Measurements from ENCODE around the gene GPA33. TPM values are rescaled to one million over a fixed set of nuclear protein-coding genes. Genes with fewer than 3 reads are reported as not detected.

Gene GPA33
- polyA plus RNA-seq, 1 of the 3 experiments (the other 2 are of a cell fraction), result not detected

DNA sequence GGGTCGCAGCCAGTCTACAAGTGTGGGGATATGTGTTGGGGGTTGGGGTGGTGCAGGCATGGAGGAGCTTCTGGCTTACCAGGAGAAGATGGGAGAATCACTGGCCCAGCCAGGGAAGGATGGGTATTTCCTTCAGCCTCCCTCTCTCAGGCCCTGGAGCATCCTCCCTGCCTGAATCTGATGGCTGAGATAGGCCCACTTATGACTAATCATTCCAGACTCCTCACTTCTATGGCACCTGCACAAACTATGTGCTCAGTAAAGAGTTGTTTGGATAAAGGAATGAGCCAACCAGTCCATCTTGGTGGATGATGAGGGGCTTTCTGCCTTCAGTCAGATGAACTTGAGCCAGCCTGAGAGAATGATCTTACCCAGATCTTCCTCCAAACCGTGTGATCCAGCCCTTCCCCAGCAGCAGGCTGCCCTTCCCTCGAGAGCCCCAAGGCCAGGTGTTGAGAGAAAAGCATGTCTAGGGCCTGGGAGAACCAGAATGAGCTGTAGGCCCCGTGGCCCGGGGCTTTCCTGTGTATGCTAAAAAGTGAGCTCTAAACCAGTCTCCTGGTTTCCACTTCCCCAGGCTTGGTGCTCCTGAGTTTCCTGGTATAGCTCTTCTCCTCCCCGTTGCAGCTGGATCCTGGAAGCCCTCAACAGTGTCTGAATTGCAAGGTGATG, 1.3 kb downstream of the GPA33 start:
- H3K27ac ChIP-seq (ENCODE audit: low read depth in 2 of 2, low read length in 1 of 2), result no peak overlapping the region
- no peaks in the 10 kb centered on the region for H3K9me2 ChIP-seq
- POLR2A ChIA-PET, result no interaction called here
- H3F3A ChIP-seq (replicated peaks; ENCODE audit: insufficient read depth), result no peaks in the 10 kb centered on the region
- CTCF ChIA-PET, result no interaction called here
- 16% methylated on average over 5 of the region's 6 CpGs for WGBS (ENCODE audit: low lambda C conversion rate)
- no peak for TF ChIP-seq EZH2phosphoT487 (IDR thresholded peaks at IDR 0.05; ENCODE audit: borderline replicate concordance, low read depth)
- TF ChIP-seq, protein P1, sequence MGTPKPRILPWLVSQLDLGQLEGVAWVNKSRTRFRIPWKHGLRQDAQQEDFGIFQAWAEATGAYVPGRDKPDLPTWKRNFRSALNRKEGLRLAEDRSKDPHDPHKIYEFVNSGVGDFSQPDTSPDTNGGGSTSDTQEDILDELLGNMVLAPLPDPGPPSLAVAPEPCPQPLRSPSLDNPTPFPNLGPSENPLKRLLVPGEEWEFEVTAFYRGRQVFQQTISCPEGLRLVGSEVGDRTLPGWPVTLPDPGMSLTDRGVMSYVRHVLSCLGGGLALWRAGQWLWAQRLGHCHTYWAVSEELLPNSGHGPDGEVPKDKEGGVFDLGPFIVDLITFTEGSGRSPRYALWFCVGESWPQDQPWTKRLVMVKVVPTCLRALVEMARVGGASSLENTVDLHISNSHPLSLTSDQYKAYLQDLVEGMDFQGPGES (IDR thresholded peaks at IDR 0.05; ENCODE audit: low read depth, low read length), result no peak
- no peak for TF ChIP-seq FOSL2 (IDR thresholded peaks at IDR 0.05; ENCODE audit: borderline replicate concordance, low read depth)
- TF ChIP-seq MXI1 (IDR thresholded peaks at IDR 0.05; ENCODE audit: low read depth, low read length), result no peak
- no peak for DNase-seq
- H3K27me3 ChIP-seq (ENCODE audit: insufficient read depth), result no peaks in the 10 kb centered on the region
- no peaks in the 10 kb centered on the region for H3K36me3 ChIP-seq (replicated peaks in 1 of 2; ENCODE audit: control insufficient read depth in 1 of 2, insufficient read depth in 2 of 2, low read length in 1 of 2)
- H3K4me1 ChIP-seq (ENCODE audit: control insufficient read depth in 1 of 2, insufficient read depth in 2 of 2, low read depth in 1 of 2, low read length in 1 of 2), result no peaks in the 10 kb centered on the region
- H3K9me3 ChIP-seq, result no peaks in the 10 kb centered on the region
- no peaks in the 10 kb centered on the region for H4K20me1 ChIP-seq (ENCODE audit: insufficient read depth)
- no peaks in the 10 kb centered on the region for H3K79me2 ChIP-seq (ENCODE audit: insufficient read depth)
- no peak overlapping the region for H3K4me2 ChIP-seq
- H3K4me3 ChIP-seq (ENCODE audit: low read depth in 2 of 2, low read length in 1 of 2), result no peak overlapping the region
- H3K9ac ChIP-seq, result no peak overlapping the region
- H2AFZ ChIP-seq (ENCODE audit: low read depth), result no peak overlapping the region

DNA sequence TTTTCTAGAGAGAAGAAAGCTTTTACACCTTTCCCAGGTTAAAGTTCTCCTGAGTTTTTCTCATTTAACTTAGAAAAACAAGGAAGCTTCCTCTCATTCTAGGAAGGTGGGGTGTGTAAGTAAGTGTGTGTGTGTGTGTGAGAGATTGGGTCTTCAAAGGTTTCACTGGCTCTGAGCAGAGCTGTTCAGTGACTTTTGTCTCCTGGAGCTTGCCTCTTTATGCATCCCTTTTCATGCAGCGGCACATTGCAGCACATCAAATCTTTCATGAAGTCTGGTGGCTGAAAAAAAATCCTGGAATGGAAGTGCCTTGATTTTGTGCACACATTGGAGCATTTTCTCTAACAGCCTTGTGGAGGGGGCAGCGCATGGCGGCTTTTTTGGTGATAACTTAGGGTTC, 3.4 kb downstream of the GPA33 start:
- Histone ChIP-seq H3K79me2 (ENCODE audit: insufficient read depth) (no peaks in the 10 kb centered on the region), H3K9me2 (no peaks in the 10 kb centered on the region), H3K36me3 (replicated peaks in 1 of 2; ENCODE audit: control insufficient read depth in 1 of 2, insufficient read depth in 2 of 2, low read length in 1 of 2) (no peaks in the 10 kb centered on the region), H3K9me3 (no peaks in the 10 kb centered on the region), H3K9ac (no peak overlapping the region), H3K27me3 (ENCODE audit: insufficient read depth) (no peaks in the 10 kb centered on the region; the same call in 1 of the 2 replicates), H3K4me3 (ENCODE audit: low read depth in 2 of 2, low read length in 1 of 2) (no peak overlapping the region), H2AFZ (ENCODE audit: low read depth) (no peak overlapping the region), H4K20me1 (ENCODE audit: insufficient read depth) (no peaks in the 10 kb centered on the region), H3F3A (replicated peaks; ENCODE audit: insufficient read depth) (no peaks in the 10 kb centered on the region), H3K4me1 (ENCODE audit: control insufficient read depth in 1 of 2, insufficient read depth in 2 of 2, low read depth in 1 of 2, low read length in 1 of 2) (peaks cover 0 to 11% of the 10 kb centered on the region in 2 experiments; a peak in 1 of 4 replicates), H3K27ac (ENCODE audit: low read depth in 2 of 2, low read length in 1 of 2) (no peak overlapping the region), H3K4me2 (no peak overlapping the region)
- TF ChIP-seq EZH2phosphoT487 (IDR thresholded peaks at IDR 0.05; ENCODE audit: borderline replicate concordance, low read depth), result no peak
- TF ChIP-seq TAF1 (IDR thresholded peaks at IDR 0.05; ENCODE audit: borderline replicate concordance, low read depth, low read length), result no peak
- no peak for DNase-seq
- CTCF ChIA-PET, result interaction anchor here (1.3 to 1.9 kb wide), 2 partner anchors 27 to 176 kb away, joined by 3 to 5 read pairs; no protein-coding TSS in a partner anchor
- WGBS (ENCODE audit: low lambda C conversion rate), result 72% methylated on average over 3 of the region's 3 CpGs
- POLR2A ChIA-PET, result no interaction called here

DNA sequence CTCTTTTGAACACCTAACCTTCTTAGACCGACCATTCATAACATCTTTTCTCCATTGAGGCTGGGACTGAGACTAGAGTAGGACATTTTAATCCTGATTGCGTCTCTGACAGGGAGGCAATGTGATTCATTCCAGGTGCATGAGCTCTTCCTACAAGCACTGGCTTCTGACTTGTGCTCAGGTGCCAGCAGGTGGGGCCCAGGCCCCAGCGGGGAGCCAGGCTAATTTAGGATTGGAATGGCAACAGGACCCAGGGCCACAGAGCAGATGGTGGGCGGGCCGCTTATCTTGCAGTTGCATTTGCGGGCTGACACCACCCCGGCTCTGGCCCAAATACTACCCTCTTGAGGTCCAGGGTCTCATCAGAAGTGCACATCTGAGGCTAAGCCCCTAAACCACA, 4.1 kb downstream of the GPA33 start:
- ChIA-PET POLR2A (no interaction called here), CTCF (interaction anchor here (0.6 to 1.9 kb wide), 3 partner anchors 27 to 176 kb away, joined by 3 to 5 read pairs (median 4); no protein-coding TSS in a partner anchor)
- Histone ChIP-seq H4K20me1 (ENCODE audit: insufficient read depth) (no peaks in the 10 kb centered on the region), H3K79me2 (ENCODE audit: insufficient read depth) (no peaks in the 10 kb centered on the region), H3K36me3 (replicated peaks in 1 of 2; ENCODE audit: control insufficient read depth in 1 of 2, insufficient read depth in 2 of 2, low read length in 1 of 2) (no peaks in the 10 kb centered on the region), H3K4me1 (ENCODE audit: control insufficient read depth in 1 of 2, insufficient read depth in 2 of 2, low read depth in 1 of 2, low read length in 1 of 2) (peaks cover 0 to 11% of the 10 kb centered on the region in 2 experiments; a peak in 1 of 4 replicates), H2AFZ (ENCODE audit: low read depth) (no peak overlapping the region), H3F3A (replicated peaks; ENCODE audit: insufficient read depth) (no peaks in the 10 kb centered on the region), H3K4me3 (ENCODE audit: low read depth in 2 of 2, low read length in 1 of 2) (no peak overlapping the region), H3K27me3 (ENCODE audit: insufficient read depth) (no peaks in the 10 kb centered on the region; the same call in 1 of the 2 replicates), H3K9me2 (no peaks in the 10 kb centered on the region), H3K9ac (no peak overlapping the region), H3K9me3 (no peaks in the 10 kb centered on the region), H3K4me2 (no peak overlapping the region), H3K27ac (ENCODE audit: low read depth in 2 of 2, low read length in 1 of 2) (no peak overlapping the region)
- WGBS (ENCODE audit: low lambda C conversion rate), result 36% methylated on average over 2 of the region's 7 CpGs
- TF ChIP-seq EP300 (IDR thresholded peaks at IDR 0.05; ENCODE audit: borderline replicate concordance in 1 of 2, low read depth in 1 of 2, low read length in 1 of 2) (no peak), YY1 (IDR thresholded peaks at IDR 0.05; ENCODE audit: low read depth) (no peak), RCOR1 (IDR thresholded peaks at IDR 0.05; ENCODE audit: low read length) (no peak), NRF1 (IDR thresholded peaks at IDR 0.05; ENCODE audit: low read depth, low read length) (no peak), CHD2 (IDR thresholded peaks at IDR 0.05; ENCODE audit: low read length, partially characterized antibody) (no peak), TAF1 (IDR thresholded peaks at IDR 0.05; ENCODE audit: borderline replicate concordance, low read depth, low read length) (no peak), GABPA (IDR thresholded peaks at IDR 0.05; ENCODE audit: low read depth) (no peak), FOXM1 (IDR thresholded peaks at IDR 0.05; ENCODE audit: low read depth) (no peak), RXRA (IDR thresholded peaks at IDR 0.05; ENCODE audit: borderline replicate concordance, low read depth) (no peak), SMC3 (IDR thresholded peaks at IDR 0.05; ENCODE audit: low read depth, low read length) (no peak), NFIC (IDR thresholded peaks at IDR 0.05; ENCODE audit: borderline replicate concordance) (no peak)
- TF ChIP-seq, protein P2, sequence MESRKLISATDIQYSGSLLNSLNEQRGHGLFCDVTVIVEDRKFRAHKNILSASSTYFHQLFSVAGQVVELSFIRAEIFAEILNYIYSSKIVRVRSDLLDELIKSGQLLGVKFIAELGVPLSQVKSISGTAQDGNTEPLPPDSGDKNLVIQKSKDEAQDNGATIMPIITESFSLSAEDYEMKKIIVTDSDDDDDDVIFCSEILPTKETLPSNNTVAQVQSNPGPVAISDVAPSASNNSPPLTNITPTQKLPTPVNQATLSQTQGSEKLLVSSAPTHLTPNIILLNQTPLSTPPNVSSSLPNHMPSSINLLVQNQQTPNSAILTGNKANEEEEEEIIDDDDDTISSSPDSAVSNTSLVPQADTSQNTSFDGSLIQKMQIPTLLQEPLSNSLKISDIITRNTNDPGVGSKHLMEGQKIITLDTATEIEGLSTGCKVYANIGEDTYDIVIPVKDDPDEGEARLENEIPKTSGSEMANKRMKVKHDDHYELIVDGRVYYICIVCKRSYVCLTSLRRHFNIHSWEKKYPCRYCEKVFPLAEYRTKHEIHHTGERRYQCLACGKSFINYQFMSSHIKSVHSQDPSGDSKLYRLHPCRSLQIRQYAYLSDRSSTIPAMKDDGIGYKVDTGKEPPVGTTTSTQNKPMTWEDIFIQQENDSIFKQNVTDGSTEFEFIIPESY (IDR thresholded peaks at IDR 0.05; ENCODE audit: borderline replicate concordance, low read depth), result no peak
- TF ChIP-seq, protein P3, sequence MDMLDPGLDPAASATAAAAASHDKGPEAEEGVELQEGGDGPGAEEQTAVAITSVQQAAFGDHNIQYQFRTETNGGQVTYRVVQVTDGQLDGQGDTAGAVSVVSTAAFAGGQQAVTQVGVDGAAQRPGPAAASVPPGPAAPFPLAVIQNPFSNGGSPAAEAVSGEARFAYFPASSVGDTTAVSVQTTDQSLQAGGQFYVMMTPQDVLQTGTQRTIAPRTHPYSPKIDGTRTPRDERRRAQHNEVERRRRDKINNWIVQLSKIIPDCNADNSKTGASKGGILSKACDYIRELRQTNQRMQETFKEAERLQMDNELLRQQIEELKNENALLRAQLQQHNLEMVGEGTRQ (IDR thresholded peaks at IDR 0.05; ENCODE audit: borderline replicate concordance, low read depth, low read length), result no peak
- no peak for DNase-seq

All from SK-N-SH (cell line).